Body of pancreas (tissue), 4 donors: ENCODE data around the gene DDR1. TPM values are rescaled to one million over a fixed set of nuclear protein-coding genes. Genes with fewer than 3 reads are reported as not detected.
"Not testable (repeated sequence)": the region's sequence is repeated elsewhere in the genome, so short reads cannot be mapped to it uniquely, and the experiment has no call there.

Experiments used
- ATAC-seq: fragments of 150-250 bp; one replicate; pipeline ENCODE4 v1.9.1; 2016
- DNase-seq, 4 donors: peaks; one replicate each; pipeline ENCODE4 v3.0.0-alpha.2; 2019
- H3K27ac ChIP-seq, 4 donors: fragments of 200-600 bp; sonication (generic); 1 replicate in 3 of 4; 2 replicates in 1 of 4; pipeline versions ENCODE4 v1.5.1 to v1.6.1; 2016 to 2019; ENCODE audit warnings: mild to moderate bottlenecking in 1 of 4, mixed read lengths in 1 of 4, moderate library complexity in 1 of 4
- H3K27me3 ChIP-seq, 2 donors: fragments of 200-600 bp; sonication (generic); one replicate each; pipeline ENCODE4 v1.6.0; 2016; ENCODE audit warnings: mild to moderate bottlenecking in 1 of 2
- H3K36me3 ChIP-seq, 2 donors: fragments of 200-600 bp; sonication (generic); replicated peaks in 1 of 2; 2 replicates each; pipeline ENCODE4 v1.5.1; 2016; ENCODE audit warnings: low read depth in 2 of 2; ENCODE audit not compliant: insufficient read depth in 1 of 2
- H3K4me1 ChIP-seq: fragments of 200-600 bp; sonication (generic); one replicate; pipeline ENCODE4 v1.6.0; 2016
- H3K4me3 ChIP-seq, 2 donors: fragments of 200-600 bp; sonication (generic); 1 replicate in 1 of 2; 2 replicates in 1 of 2; pipeline ENCODE4 v1.5.1; 2016 to 2019
- H3K9me3 ChIP-seq, 3 donors: fragments of 200-600 bp; sonication (generic); 1 replicate in 2 of 3; 2 replicates in 1 of 3; pipeline ENCODE4 v1.5.1; 2016
- POLR2A ChIP-seq, 3 donors: fragments of 450-650 bp; IDR thresholded peaks; one replicate each; pipeline ENCODE4 v1.6.1; 2016; ENCODE audit warnings: antibody characterized with exemption in 3 of 3, mild to moderate bottlenecking in 2 of 3
- WGBS, 2 donors: methylation state at CpG; one replicate each; pipeline ENCODE4 v1.1.5; 2017; 5-methylcytosine and 5-hydroxymethylcytosine counted together
- intact Hi-C: fragments of 100-400 bp; cut with DNase I; formaldehyde crosslinking; loops from one replicate; pipeline ENCODE4 v1.15.1; 2023
- total RNA-seq, 2 donors: library from RNA; depleted of rRNA; stranded (reverse); fragments of >200 nt; gene quantifications; one replicate each; pipeline ENCODE4 v1.1.0, GENCODE V29; 2016
- TF ChIP-seq, protein P1 (sequence below), 7 experiments: fragments of 450-650 bp in 4 of 7; fragments of 200-600 bp in 3 of 7; sonication (generic) in 3 of 7; IDR thresholded peaks; one replicate each; pipeline ENCODE4 v1.5.1; 2016 to 2019; ENCODE audit warnings: antibody characterized with exemption in 7 of 7

DDR1 gene
- total RNA-seq, 2 donors from 2014 or later = 90.3 to 97.3 TPM

DNA sequence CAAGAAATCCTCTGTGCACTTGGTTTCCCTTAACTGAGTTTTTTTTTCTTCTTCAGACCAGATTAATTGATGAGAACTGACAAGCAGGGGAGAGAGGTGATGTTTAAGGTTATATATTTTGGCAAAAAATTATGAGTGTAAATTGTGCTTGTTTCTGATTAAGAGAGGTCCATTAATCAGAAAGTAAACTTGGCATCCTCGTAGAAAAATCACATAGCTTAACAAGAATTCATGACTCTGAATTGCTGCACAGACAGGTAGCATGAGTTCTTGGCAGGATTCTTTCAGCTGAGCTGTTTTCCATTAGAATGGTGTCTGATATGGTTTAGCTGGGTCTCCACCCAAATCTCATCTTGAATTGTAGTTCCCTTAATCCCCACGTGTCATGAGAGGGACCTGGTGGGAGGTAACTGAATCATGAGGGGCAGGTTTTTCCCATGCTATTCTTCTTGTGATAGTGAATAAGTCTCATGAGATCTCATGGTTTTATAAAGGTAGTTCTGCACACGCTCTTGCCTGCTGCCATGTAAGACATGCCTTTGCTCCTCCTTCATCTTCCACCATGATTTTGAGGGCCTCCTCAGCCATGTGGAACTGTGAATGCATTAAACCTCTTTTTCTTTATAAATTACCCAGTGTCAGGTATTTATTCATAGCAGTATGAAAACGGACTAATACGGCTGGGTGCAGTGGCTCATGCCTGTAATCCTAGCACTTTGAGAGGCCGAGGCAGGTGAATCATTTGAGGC is 34.2 kb upstream of the DDR1 start:
- H3K27me3 ChIP-seq = no peaks in the 10 kb centered on the region
- H3K9me3 ChIP-seq = no peaks in the 10 kb centered on the region
- WGBS, 2 donors = 67 to 68% methylated on average over 6 of the region's 6 CpGs
- H3K4me1 ChIP-seq = no peaks in the 10 kb centered on the region
- H3K27ac ChIP-seq = no peak overlapping the region
- no peak for ATAC-seq
- no peak for DNase-seq
- H3K4me3 ChIP-seq = no peak overlapping the region
- no peak for TF ChIP-seq POLR2A (IDR thresholded peaks at IDR 0.05)
- TF ChIP-seq, protein P1, sequence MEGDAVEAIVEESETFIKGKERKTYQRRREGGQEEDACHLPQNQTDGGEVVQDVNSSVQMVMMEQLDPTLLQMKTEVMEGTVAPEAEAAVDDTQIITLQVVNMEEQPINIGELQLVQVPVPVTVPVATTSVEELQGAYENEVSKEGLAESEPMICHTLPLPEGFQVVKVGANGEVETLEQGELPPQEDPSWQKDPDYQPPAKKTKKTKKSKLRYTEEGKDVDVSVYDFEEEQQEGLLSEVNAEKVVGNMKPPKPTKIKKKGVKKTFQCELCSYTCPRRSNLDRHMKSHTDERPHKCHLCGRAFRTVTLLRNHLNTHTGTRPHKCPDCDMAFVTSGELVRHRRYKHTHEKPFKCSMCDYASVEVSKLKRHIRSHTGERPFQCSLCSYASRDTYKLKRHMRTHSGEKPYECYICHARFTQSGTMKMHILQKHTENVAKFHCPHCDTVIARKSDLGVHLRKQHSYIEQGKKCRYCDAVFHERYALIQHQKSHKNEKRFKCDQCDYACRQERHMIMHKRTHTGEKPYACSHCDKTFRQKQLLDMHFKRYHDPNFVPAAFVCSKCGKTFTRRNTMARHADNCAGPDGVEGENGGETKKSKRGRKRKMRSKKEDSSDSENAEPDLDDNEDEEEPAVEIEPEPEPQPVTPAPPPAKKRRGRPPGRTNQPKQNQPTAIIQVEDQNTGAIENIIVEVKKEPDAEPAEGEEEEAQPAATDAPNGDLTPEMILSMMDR (IDR thresholded peaks at IDR 0.05) = no peak
- intact Hi-C loops = no loop called here
- no peaks in the 10 kb centered on the region for H3K36me3 ChIP-seq

DNA sequence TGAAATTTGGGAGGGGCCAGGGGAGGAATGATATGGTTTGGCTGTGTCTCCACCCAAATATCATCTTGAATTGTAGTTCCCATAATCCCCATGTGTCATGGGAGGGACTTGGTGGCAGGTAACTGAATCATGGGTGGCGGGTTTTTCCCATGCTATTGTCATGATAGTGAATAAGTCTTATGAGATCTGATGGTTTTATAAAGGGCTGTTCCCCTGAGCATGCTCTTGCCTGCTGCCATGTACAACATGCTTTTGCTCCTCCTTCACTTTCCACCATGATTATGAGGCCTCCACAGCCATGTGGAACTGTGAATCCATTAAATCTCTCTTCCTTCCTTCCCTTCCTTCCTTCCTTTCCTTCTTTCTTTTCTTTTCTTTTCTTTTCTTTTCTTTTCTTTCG is 31.9 kb upstream of the DDR1 start:
- H3K4me1 ChIP-seq, H3K36me3 ChIP-seq, intact Hi-C loops, DNase-seq, H3K4me3 ChIP-seq, H3K27me3 ChIP-seq, H3K27ac ChIP-seq, H3K9me3 ChIP-seq, ATAC-seq: not testable (repeated sequence)
- WGBS, 2 donors = 82% methylated on average over 2 of the region's 2 CpGs

DNA sequence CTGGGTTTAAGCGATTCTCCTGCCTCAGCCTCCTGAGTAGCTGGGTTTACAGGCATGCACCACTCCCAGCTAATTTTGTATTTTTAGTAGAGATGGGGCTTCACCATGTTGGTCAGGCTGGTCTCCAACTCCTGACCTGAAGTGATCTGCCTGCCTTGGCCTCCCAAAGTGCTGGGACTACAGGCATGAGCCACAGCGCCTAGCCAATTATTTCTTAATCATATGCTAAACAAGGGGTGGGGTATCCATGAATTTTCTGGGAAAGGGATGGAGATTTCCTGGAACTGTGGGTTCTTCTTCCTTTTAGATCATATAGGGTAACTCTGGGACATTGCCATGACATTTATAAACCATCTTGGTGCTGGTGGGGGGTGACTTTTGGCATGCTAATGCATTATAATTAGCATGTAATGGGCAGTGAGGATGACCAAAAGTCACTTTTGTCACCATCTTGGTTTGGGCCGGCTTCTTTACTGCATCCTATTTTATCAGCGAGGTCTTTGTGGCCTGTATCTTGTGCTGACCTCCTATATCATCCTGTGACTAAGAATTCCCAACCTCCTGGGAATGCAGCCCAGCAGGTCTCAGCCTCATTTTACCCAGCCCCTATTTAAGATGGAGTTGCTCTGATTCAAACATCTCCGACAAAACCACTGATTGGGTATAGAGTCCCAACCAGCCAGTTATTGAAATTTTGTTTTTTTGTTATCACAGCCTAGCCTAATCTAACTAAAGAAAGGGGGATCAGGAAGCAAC is 29.9 kb upstream of the DDR1 start:
- intact Hi-C loops = no loop called here
- DNase-seq = no peak
- Histone ChIP-seq H3K27ac (no peak overlapping the region), H3K36me3 (no peaks in the 10 kb centered on the region), H3K9me3 (peaks cover 0 to under 1% (median 0%) of the 10 kb centered on the region in 3 donors), H3K4me3 (no peak overlapping the region), H3K4me1 (no peaks in the 10 kb centered on the region), H3K27me3 (no peaks in the 10 kb centered on the region)
- no peak for ATAC-seq
- TF ChIP-seq, protein P1 (IDR thresholded peaks at IDR 0.05) = no peak
- no peak for TF ChIP-seq POLR2A (IDR thresholded peaks at IDR 0.05)
- 86 to 92% methylated on average over 5 of the region's 5 CpGs for WGBS, 2 donors

DNA sequence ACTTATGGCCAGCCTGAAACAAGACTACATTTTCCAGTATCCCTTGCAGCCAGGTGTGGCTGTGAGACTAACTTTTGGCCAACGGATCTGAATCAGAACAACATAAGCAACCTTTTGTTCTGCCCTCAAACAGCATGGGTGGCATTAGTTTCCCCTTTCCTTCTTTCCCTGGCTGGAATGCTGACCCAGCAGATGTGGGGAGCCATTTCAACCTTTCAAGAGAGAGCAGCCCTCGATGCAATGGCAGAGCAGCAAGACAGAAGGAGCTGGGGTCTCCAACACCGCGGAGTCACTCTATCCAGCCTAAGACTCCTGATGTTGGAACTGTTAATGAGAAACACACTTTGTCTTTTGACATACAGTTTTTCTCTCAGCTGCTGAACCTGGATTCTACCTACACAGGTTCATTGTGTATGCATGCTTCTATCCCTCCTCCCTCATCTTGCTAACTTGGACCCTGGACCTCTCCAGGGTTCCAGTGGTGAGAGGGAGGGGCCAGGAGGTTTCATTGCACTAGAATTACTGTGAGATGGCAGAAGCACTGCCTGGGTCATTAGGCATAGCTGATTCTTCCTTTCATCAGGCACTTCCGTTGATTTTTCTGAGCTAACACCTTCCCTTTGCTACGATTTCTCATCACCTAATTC is 28.8 kb upstream of the DDR1 start:
- DNase-seq = no peak
- no peaks in the 10 kb centered on the region for H3K36me3 ChIP-seq
- H3K4me3 ChIP-seq = no peak overlapping the region
- H3K4me1 ChIP-seq = no peaks in the 10 kb centered on the region
- 73 to 76% methylated on average over 6 of the region's 6 CpGs for WGBS, 2 donors
- TF ChIP-seq, protein P1 (IDR thresholded peaks at IDR 0.05) = no peak
- TF ChIP-seq POLR2A (IDR thresholded peaks at IDR 0.05) = no peak
- intact Hi-C loops = no loop called here
- no peak overlapping the region for H3K27ac ChIP-seq
- ATAC-seq = no peak
- H3K27me3 ChIP-seq = no peaks in the 10 kb centered on the region
- peaks cover 0 to 3% (median 0%) of the 10 kb centered on the region in 3 donors for H3K9me3 ChIP-seq

DNA sequence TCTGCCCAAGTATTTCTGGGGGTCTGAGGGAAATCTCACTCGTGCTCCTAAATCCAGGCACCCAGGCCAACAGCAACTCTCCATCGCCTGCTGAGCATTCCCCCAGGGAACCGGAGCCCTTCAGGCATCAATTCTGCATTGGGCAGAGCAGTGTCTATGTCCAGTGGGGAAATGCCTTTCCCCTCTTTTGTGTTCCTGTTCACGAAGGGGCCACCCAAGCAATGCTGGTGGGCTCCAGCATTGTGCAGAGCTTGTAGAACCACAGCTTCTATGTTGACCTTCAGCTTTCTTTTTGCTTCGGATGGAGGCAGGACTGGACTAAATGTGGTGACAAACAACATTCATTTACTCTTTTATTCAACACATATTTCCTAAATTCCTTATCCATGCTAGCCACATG is 27.2 kb upstream of the DDR1 start:
- intact Hi-C loops = no loop called here
- Histone ChIP-seq H3K9me3 (peaks cover 0 to 3% (median 0%) of the 10 kb centered on the region in 3 donors), H3K27ac (no peak overlapping the region), H3K4me1 (no peaks in the 10 kb centered on the region), H3K4me3 (no peak overlapping the region), H3K36me3 (no peaks in the 10 kb centered on the region), H3K27me3 (no peaks in the 10 kb centered on the region)
- DNase-seq (no peak), ATAC-seq (no peak)
- TF ChIP-seq POLR2A (IDR thresholded peaks at IDR 0.05) = no peak
- TF ChIP-seq, protein P1 (IDR thresholded peaks at IDR 0.05) = no peak
- 69 to 74% methylated on average over 5 of the region's 5 CpGs for WGBS, 2 donors
